Astrocyte of the cerebellum (primary cell): Measurements from ENCODE around the gene CLDN22.
"Not testable (repeated sequence)": the region's sequence is repeated elsewhere in the genome, so short reads cannot be mapped to it uniquely, and the experiment has no call there.

Source experiments
- DNase-seq: peaks from one replicate; pipeline ENCODE4 v3.0.0-alpha.2; 2011; ENCODE audit warnings: low read depth
- H3K4me3 ChIP-seq: 2 replicates; pipeline ENCODE4 v1.5.1; 2011; ENCODE audit warnings: mild to moderate bottlenecking, low read depth, low read length, moderate library complexity
- CTCF ChIP-seq: IDR thresholded peaks from 2 replicates; pipeline ENCODE4 v1.5.1; 2012; ENCODE audit warnings: low read length, low read depth, moderate library complexity, mild to moderate bottlenecking; ENCODE audit errors: missing control alignments
- in situ Hi-C: cut with HindIII; loops from 2 replicates; pipeline ENCODE4 v1.10.0; 2017; ENCODE audit warnings: low sequenced_read_pairs

Gene CLDN22

DNA sequence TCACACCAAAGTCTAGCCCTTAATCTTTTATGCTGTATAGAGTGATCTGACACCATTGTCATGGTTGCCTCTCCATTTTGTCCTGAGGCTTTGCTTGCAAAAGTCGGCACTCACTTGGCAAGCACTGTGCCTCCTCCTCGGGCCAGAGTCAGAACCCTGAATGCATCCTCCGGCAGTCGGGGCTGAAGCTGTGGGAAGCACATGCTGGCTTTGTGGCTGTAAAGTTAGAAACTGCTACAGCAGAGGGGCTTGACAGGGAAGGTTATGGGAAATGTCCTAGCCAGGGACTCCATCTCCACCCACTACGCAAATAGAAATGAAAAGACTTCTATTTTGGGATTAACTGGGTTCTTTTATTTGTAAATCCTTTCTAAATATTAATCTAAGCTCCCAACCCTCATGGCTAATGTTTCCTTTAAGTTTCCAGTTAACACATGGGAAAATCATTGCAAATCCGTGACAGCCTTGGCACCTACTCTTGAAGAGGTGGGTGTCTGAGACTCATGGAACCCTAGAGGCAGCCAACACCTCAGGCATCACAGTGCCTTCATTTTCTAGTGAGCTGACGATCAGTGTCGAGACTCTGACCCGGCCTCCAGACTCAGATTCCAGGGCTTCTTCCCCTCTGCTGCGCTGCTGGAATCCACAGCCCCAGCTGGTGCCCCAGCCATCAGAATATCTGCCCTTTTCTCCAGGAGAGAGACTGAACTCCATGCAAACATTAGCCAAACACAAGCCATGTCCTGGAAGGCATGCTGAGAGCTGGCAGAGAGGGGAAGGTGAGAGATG is 10.1 kb upstream of the CLDN22 start:
- no peak for TF ChIP-seq CTCF
- no peak overlapping the region for H3K4me3 ChIP-seq
- in situ Hi-C loops = no loop called here
- no peak for DNase-seq

- no peak for TF ChIP-seq CTCF
- in situ Hi-C loops = no loop called here
Observed at GRCh38 chr4:183329244-183329643, 9.2 kb upstream of the CLDN22 start.

GRCh38 chr4:183328832-183329231 is 8.8 kb upstream of the CLDN22 start:
- in situ Hi-C loops = no loop called here
- DNase-seq = no peak
- no peak overlapping the region for H3K4me3 ChIP-seq
- TF ChIP-seq CTCF = no peak

More at GRCh38 chr4:183329244-183329643, 9.2 kb upstream of the CLDN22 start:
- DNase-seq = no peak
- H3K4me3 ChIP-seq = no peak overlapping the region

GRCh38 chr4:183327827-183328226 is 7.8 kb upstream of the CLDN22 start:
- no peak overlapping the region for H3K4me3 ChIP-seq
- no peak for TF ChIP-seq CTCF
- in situ Hi-C loops = no loop called here
- no peak for DNase-seq

GRCh38 chr4:183326853-183327252 is 6.8 kb upstream of the CLDN22 start:
- in situ Hi-C loops = no loop called here
- no peak overlapping the region for H3K4me3 ChIP-seq
- TF ChIP-seq CTCF = no peak
- no peak for DNase-seq

GRCh38 chr4:183326387-183326786 is 6.3 kb upstream of the CLDN22 start:
- in situ Hi-C loops, DNase-seq, H3K4me3 ChIP-seq: not testable (repeated sequence)

DNA sequence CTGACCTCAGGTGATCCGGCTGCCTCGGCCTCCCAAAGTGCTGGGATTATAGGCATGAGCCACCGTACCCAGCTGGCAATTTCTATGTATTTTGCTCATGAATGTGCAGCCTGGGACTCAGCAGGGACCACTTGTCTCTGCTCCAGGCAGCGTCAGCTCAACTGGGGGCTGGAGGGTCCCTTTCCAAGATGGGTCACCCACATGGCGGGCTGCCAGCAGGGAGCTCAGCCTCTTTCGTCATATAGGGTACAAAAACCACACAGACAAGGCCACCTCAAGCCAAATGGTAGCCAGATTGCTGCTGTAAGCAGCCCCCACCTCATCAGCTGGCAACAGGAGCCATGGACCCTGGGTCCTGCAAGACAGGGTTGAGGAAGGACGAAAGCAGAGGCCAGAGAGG is 4.5 kb upstream of the CLDN22 start:
- DNase-seq = no peak
- no peak for TF ChIP-seq CTCF
- no peak overlapping the region for H3K4me3 ChIP-seq
- in situ Hi-C loops = loop anchor here (5.0 kb wide), 1 partner anchor 33 kb away; no protein-coding TSS in a partner anchor

DNA sequence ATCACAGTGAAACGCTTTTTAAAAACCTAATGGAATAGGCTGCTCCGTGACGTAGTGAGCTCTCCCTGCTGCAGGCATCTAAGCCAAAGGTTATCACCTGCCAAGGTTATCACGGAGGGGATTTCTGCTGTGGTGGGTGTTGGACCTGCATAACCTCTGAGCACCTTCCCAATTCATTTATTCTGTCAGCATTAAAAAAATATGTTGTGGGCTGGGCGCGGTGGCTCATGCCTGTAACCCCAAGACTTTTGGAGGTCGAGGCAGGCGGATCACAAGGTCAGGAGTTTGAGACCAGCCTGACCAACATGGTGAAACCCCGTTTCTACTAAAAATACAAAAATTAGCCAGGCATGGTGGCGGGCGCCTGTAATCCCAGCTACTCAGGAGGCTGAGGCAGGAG is 4.0 kb upstream of the CLDN22 start:
- not testable (repeated sequence) for DNase-seq, H3K4me3 ChIP-seq
- in situ Hi-C loops = loop anchor here (5.0 kb wide), 1 partner anchor 33 kb away; no protein-coding TSS in a partner anchor
